ENCODE data around the gene LARGE2.

GRCh38 chr11:45900916-45901617, 21.4 kb upstream of the LARGE2 start:
- TF ChIP-seq EZH2phosphoT487 (IDR thresholded peaks at IDR 0.05; ENCODE audit: borderline replicate concordance, low read length) (no peak), CTCF (conservative IDR thresholded peaks at IDR 0.05; ENCODE audit: low read depth, low read length) (no peak), EZH2 (IDR thresholded peaks at IDR 0.05; ENCODE audit: low read length, unreplicated experiment) (no peak)
